Sigmoid colon (tissue), 4 donors: ENCODE measurements around the gene ABCA2.

Experiments
- EP300 ChIP-seq, 4 donors: sonication (generic); formaldehyde crosslinking; IDR thresholded peaks; one replicate each; pipeline ENCODE4 v1.6.1; 2017; ENCODE audit warnings: antibody characterized with exemption in 4 of 4
- POLR2A ChIP-seq, 2 donors: fragments of 450-650 bp; IDR thresholded peaks; one replicate each; pipeline ENCODE4 v1.6.1; 2016; ENCODE audit warnings: antibody characterized with exemption in 2 of 2, mild to moderate bottlenecking in 2 of 2, moderate library complexity in 2 of 2
- POLR2AphosphoS5 ChIP-seq, 4 donors: sonication (generic); formaldehyde crosslinking; IDR thresholded peaks; one replicate each; pipeline ENCODE4 v1.6.1; 2017; ENCODE audit warnings: antibody characterized with exemption in 4 of 4
- TF ChIP-seq, protein P1 (sequence below), 4 experiments: fragments of 450-650 bp in 3 of 4; fragments of 200-600 bp in 1 of 4; IDR thresholded peaks; one replicate each; pipeline ENCODE4 v1.5.1; 2016 to 2019; ENCODE audit warnings: antibody characterized with exemption in 4 of 4, mild to moderate bottlenecking in 3 of 4, moderate library complexity in 2 of 4

- peak in 3 of 4 donors; percentile 67 to 72 (median 70) for TF ChIP-seq POLR2AphosphoS5 (IDR thresholded peaks at IDR 0.05)
- no peak for TF ChIP-seq POLR2A (IDR thresholded peaks at IDR 0.05)
- TF ChIP-seq, protein P1, sequence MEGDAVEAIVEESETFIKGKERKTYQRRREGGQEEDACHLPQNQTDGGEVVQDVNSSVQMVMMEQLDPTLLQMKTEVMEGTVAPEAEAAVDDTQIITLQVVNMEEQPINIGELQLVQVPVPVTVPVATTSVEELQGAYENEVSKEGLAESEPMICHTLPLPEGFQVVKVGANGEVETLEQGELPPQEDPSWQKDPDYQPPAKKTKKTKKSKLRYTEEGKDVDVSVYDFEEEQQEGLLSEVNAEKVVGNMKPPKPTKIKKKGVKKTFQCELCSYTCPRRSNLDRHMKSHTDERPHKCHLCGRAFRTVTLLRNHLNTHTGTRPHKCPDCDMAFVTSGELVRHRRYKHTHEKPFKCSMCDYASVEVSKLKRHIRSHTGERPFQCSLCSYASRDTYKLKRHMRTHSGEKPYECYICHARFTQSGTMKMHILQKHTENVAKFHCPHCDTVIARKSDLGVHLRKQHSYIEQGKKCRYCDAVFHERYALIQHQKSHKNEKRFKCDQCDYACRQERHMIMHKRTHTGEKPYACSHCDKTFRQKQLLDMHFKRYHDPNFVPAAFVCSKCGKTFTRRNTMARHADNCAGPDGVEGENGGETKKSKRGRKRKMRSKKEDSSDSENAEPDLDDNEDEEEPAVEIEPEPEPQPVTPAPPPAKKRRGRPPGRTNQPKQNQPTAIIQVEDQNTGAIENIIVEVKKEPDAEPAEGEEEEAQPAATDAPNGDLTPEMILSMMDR (IDR thresholded peaks at IDR 0.05), result no peak
- no peak for TF ChIP-seq EP300 (IDR thresholded peaks at IDR 0.05)
Observed at GRCh38 chr9:137077010-137077747, 49.1 kb upstream of the ABCA2 start, which contains the start of gene UAP1L1.
